Lower leg skin (tissue), 4 donors: ENCODE measurements around the gene GUCA2A. TPM values are rescaled to one million over a fixed set of nuclear protein-coding genes. Genes with fewer than 3 reads are reported as not detected.

ENCODE experiments used
- DNase-seq, 2 donors: peaks; one replicate each; pipeline ENCODE4 v3.0.0-alpha.2; 2019; ENCODE audit warnings: low spot score in 2 of 2
- H3K4me3 ChIP-seq: fragments of 200-600 bp; sonication (generic); 2 replicates; pipeline ENCODE4 v1.5.1; 2017; ENCODE audit warnings: mild to moderate bottlenecking, low read depth; ENCODE audit not compliant: poor library complexity, severe bottlenecking
- POLR2A ChIP-seq, 2 donors: fragments of 450-650 bp; IDR thresholded peaks; one replicate each; pipeline ENCODE4 v1.6.1; 2016 to 2017; ENCODE audit warnings: antibody characterized with exemption in 2 of 2, mild to moderate bottlenecking in 1 of 2, moderate library complexity in 1 of 2
- WGBS, 2 donors: methylation state at CpG; one replicate each; pipeline ENCODE4 v1.1.5; 2018; 5-methylcytosine and 5-hydroxymethylcytosine counted together
- intact Hi-C: fragments of 100-400 bp; cut with DNase I; formaldehyde crosslinking; loops from one replicate; pipeline ENCODE4 v1.15.0; 2023; ENCODE audit warnings: low total_unique reads
- total RNA-seq, 4 donors: library from RNA; depleted of rRNA; stranded (reverse); fragments of >200 nt; gene quantifications; one replicate each; pipeline ENCODE4 v1.1.0, GENCODE V29; 2016
- TF ChIP-seq, protein P1 (sequence below), 3 donors: fragments of 450-650 bp; IDR thresholded peaks; one replicate each; pipeline ENCODE4 v1.5.1; 2016; ENCODE audit warnings: antibody characterized with exemption in 3 of 3, mild to moderate bottlenecking in 3 of 3, moderate library complexity in 2 of 3

The GUCA2A gene
- total RNA-seq, 4 donors from 2014 or later = not detected

DNA sequence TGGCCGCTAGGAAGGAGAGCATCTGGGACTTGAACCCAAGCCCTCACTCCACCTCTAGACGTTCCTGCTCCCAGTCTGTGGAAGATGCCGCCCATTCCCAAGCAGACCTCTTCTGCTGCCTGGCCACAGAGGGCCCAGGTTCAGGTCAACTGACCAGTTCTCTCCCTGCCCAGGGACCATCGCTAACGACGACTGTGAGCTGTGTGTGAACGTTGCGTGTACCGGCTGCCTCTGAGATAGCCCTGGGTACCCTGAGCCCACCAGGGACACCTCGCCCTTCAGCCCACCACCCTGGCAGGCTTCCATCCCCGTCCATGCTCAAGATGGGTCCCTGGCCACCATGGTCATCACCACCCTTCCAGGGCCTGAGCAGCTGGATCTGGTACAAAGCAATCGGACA, 9.2 kb downstream of the GUCA2A start:
- TF ChIP-seq, protein P1, sequence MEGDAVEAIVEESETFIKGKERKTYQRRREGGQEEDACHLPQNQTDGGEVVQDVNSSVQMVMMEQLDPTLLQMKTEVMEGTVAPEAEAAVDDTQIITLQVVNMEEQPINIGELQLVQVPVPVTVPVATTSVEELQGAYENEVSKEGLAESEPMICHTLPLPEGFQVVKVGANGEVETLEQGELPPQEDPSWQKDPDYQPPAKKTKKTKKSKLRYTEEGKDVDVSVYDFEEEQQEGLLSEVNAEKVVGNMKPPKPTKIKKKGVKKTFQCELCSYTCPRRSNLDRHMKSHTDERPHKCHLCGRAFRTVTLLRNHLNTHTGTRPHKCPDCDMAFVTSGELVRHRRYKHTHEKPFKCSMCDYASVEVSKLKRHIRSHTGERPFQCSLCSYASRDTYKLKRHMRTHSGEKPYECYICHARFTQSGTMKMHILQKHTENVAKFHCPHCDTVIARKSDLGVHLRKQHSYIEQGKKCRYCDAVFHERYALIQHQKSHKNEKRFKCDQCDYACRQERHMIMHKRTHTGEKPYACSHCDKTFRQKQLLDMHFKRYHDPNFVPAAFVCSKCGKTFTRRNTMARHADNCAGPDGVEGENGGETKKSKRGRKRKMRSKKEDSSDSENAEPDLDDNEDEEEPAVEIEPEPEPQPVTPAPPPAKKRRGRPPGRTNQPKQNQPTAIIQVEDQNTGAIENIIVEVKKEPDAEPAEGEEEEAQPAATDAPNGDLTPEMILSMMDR (IDR thresholded peaks at IDR 0.05) = no peak
- TF ChIP-seq POLR2A (IDR thresholded peaks at IDR 0.05) = no peak
- WGBS, 2 donors = 86 to 93% methylated on average over 10 to 12 of the region's 12 CpGs
- H3K4me3 ChIP-seq = no peak overlapping the region
- intact Hi-C loops = no loop called here
- peak in 1 of 2 donors; percentile 75 for DNase-seq

DNA sequence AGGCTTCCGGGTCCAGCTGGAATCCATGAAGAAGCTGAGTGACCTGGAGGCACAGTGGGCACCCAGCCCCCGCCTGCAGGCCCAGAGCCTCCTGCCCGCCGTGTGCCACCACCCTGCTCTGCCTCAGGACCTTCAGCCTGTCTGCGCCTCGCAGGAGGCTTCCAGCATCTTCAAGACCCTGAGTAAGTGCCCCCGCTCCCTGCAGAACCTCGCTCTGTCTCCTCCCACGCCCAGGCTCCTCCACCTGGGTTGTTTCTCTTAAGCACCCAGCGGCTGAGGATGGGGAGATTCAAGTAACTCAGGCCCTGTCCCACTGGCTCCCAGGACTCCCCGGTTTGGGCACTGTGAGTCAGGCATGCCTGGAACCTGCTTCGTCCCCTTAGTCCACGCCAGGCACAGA, 9.9 kb downstream of the GUCA2A start:
- 89 to 97% methylated on average over 7 to 10 of the region's 13 CpGs for WGBS, 2 donors
- H3K4me3 ChIP-seq = no peak overlapping the region
- TF ChIP-seq, protein P1 (IDR thresholded peaks at IDR 0.05) = no peak
- TF ChIP-seq POLR2A (IDR thresholded peaks at IDR 0.05) = no peak
- DNase-seq = peak in 1 of 2 donors; percentile 70
- intact Hi-C loops = no loop called here

DNA sequence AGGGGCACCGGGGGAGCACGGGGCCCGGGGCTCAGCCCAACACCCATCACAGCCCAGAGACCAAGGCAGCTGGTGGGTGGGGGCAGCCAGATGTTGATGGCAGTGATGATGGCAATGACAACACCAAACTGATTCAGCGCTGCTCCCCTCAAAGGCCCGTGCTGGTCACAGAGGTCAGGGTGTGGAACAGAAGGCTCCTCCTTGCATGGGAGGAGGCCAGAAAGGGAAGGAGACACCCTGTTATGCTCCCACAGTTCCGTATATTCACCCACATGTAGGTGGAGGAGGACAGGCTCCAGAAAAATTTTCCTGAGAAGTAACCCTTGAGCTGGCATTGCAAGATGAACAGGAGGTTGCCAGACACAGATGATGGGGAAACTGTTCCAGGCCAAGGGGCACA, 10.9 kb downstream of the GUCA2A start:
- WGBS, 2 donors = 50 to 65% methylated on average over 1 to 6 of the region's 6 CpGs
- H3K4me3 ChIP-seq = no peak overlapping the region
- no peak for TF ChIP-seq POLR2A (IDR thresholded peaks at IDR 0.05)
- TF ChIP-seq, protein P1 (IDR thresholded peaks at IDR 0.05) = no peak
- intact Hi-C loops = no loop called here
- DNase-seq = no peak

DNA sequence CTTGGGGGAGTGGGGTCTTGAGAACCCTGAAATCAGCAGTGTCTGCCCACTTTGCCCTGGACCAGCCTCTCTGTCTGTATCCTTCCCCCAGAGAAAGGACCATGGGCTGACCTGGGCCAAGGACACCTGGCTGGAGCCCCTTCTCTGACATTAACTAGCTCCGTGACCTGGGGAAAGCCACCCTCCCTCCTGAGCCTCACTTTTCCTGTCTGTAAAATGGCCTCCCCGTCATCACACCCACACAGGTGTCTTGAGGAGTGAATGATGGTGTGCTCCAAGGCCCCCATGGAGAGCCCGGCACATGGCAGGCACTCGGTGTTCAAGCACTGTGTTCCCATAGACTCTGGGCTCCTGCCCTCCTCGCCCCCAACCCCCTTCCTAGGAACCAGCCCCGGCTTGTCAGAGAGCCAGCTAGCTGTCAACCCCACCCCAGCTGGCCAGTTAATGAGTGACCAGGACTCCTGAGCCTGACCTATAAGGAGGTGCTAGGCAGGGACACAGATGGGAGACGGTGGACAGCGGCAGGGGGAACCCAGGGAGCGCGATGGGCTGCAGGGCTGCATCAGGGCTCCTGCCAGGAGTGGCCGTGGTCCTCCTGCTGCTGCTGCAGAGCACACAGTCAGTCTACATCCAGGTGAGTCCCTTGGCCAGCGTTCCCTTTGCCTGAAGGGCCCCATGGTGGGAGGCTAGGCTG, 11.5 kb downstream of the GUCA2A start, which contains the start of gene GUCA2B:
Gene GUCA2B (plus strand): TSS at position 504 of the 694 bp plus-strand sequence. CDS start 41 bp downstream, at position 545.
- no peak within 1 kb of the TSS for H3K4me3 ChIP-seq
- no peak for TF ChIP-seq POLR2A (IDR thresholded peaks at IDR 0.05)
- TF ChIP-seq, protein P1 (IDR thresholded peaks at IDR 0.05) = no peak
- peak in 1 of 2 donors; percentile 78 for DNase-seq
- 79 to 87% methylated on average over 11 to 12 of the region's 12 CpGs for WGBS, 2 donors
- intact Hi-C loops = no loop called here

DNA sequence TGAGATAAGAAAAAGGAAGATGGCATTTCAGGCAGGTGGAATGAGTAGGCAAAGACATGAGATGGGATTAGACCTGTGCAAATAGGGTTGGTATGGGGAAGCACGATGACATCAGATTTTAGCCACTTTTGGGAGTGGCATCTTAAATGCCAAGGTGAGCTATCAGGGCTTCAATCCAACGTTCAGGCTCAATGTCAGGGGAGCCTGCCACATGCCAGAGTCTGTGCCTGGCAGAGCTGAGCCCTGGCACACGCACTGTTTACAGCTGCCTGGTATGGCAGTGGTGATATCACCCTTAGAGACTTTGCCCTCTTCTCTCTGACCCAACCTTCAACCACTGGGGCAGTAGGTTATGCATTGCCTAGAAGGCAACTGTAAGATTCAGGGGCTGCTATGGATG, 12.4 kb downstream of the GUCA2A start:
- TF ChIP-seq, protein P1 (IDR thresholded peaks at IDR 0.05) = no peak
- TF ChIP-seq POLR2A (IDR thresholded peaks at IDR 0.05) = no peak
- intact Hi-C loops = no loop called here
- H3K4me3 ChIP-seq = no peak overlapping the region
- peak in 1 of 2 donors; percentile 81 for DNase-seq
- WGBS, 2 donors = 43 to 47% methylated on average over 3 of the region's 3 CpGs
